ENCODE data around the gene TTLL11.
"Not testable (repeated sequence)": the region's sequence is repeated elsewhere in the genome, so short reads cannot be mapped to it uniquely, and the experiment has no call there.

TTLL11 gene

DNA sequence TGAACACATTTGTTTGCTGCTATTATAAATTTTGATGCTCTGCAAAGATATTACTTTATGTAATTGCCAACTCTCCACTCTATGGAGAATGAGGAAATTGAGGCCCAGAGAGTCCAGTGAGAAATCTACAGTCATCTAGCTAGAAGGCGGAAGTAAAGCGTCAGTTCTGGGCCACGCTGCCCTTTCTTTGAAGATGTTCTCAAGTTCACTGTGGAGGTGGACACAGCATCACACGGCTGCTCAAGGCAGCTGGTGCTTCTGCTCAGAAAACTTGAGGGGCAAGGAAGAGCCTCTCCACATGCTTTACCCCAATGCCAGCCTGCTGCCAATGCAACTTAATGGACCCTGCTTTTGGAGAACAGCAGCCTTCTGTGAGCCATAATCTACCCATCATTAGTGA lies 96.3 kb downstream of the TTLL11 start:
- FAIRE-seq = no peak

DNA sequence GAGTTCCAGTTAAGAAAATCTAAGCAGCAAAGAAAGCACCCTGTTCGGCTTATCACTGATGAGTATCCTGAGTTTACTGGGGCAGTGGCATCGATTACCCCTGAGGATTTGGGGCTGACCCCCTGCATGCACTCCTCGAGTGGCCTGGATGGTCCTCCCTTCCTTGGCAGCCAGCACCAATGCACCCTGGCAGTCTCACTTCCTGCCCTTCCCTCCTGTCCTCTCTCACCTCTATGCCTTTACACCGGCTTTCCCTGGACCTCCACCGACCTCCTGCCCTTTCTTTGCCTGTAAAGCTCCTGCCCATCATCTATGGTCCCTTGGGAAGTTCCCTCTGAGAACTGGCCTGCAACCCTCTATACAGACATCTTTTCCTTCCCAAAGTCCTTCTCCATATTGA lies 97.1 kb downstream of the TTLL11 start:
- FAIRE-seq = no peak

DNA sequence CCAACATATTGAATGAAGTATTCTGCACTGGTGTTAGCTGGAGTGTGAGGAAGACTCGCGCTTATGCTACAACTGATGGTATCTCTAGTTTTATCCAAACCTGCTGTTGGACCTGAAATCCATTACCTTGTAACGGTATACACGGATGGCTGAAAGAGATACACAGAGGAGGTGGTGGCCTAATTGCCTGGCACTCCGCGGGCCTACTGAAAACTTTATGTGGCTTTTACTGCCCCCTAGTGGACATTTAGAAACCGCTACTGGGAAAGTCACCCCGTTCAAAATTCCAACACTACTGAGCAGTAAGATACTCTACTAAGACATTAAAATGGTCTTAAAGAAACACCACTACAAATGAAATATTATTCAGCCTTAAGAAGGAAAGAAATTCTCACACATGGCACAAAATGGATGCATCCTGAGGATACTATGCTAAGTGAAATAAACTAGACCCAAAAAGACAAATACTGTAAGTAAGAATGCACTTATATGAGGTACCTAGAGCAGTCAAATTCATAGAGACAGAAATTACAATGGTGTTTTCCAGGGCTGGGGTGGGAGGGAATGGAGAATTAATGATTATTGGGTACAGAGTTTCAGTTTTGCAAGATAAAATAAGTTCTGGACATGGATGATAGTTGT lies 100.4 kb downstream of the TTLL11 start:
- peak; percentile 53 for FAIRE-seq

DNA sequence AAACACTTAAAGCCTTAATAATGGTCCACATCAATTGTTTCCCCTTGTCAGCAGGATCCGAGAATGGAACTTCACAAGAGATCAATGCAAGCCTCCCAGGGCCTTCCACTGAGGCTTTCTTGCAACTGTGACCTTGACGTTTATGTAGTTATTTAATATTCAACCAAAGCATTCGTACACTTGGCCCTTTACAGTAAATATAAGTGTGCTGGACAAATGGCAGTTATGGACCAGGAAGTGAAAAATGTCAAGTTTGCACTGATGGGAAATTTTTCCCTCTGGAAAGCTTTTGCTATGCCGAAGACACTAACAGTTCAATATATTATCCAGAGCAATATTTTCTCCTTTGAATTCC lies 101.8 kb downstream of the TTLL11 start:
- no peak for FAIRE-seq

DNA sequence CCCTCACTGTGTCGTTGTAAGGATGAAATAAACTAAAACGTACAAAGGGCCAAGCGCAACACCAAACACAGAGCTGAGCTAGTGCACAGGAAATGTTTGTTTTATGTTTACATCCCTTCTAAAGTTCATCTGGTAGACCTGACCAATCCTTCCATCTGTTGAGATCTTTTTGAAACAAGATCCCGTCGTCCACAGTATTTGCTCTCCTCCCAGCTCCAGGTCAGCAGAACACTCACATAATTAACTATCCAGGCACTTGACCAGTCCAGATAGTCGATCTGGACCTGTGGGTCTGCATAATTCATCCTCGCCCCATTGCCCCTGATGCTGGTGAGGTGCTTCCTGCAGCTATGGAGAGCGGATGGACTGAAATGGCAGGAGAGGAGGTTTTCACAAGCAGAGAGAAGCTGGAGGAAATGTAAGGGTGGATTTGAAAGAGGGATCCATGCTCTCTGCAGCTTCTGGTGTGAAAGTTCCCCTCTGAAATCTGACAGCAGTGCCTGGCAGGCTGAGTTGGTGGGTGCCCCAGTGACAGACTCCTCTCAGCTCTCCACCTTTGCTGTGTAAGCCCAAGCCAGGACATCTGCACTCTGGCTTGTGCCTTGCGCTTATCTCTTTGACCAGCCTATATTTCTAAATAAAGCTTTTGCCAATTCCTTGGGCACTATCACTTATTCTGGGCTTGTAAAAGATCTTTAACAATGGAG lies 102.4 kb downstream of the TTLL11 start:
- FAIRE-seq = no peak

DNA sequence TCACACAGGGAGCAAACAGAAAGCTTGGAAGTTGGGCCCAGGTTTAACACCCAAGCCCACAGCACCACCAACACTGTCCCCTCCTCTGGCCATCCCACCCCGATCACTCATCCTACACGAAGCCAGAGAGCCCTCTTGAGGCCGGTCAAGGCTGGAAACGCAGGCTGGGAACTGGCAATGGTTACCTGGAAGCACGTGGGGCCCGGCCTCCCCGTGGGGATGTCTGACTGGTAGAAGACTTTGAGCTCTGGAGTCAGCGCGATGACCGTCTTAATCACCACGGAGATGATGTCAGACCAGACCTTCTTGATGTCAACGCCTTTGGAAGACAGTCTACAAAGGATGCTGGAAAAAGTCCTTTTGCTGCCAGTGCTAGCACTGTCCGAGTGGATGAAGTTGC lies 104.1 kb downstream of the TTLL11 start:
- no peak for FAIRE-seq

DNA sequence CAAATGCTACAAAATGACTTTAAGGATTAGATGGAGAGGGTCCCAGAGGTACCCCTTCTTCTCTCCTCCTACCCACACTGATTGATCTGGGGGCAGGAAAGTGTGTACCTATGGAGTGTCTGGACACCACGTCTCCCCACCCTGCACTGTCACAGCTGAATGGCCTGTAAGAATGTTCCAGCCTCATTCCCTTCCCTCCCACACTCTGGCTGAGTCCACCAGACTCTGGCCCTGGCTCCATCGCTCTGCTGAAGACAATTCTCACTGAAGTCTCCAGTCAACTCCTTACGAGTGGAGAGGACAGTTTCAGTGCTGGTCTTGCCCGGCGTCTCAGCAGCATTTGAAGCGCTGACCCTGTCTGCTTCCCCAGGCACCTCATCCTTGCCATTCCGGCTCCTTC lies 105.8 kb downstream of the TTLL11 start:
- no peak for FAIRE-seq

DNA sequence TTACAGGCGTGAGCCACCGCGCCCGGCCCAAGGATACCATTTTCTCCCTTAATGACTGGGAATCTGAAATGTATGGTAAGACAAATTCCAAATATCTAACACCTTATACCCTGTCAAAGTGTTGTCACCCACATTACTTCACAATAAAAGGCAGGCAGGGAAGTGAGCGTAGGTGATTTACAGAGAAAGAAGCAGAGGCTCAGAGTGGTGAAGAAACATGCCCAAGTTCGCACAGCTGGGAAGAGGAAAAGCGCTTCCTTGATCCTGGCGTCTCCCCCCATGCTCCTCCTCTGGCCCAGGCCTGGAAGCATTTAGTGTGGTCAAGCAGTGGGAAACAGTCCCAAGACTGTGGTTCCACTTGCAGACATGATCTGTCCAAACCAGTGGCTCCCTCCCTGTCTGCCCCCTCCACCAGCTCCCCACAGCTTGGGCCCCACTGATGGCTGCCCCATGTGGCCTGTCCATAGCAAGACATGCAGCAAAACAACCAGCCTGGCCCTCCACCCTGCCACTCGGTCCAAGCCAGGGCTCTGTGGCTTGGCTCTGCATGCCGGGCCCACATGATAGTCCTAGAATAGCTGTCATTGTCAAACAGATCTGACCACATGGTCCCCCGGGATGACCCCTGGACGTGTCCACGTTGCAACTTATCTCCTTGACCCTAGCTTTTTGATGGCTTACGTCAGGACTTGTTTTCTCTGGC lies 107.2 kb downstream of the TTLL11 start:
- FAIRE-seq = no peak

DNA sequence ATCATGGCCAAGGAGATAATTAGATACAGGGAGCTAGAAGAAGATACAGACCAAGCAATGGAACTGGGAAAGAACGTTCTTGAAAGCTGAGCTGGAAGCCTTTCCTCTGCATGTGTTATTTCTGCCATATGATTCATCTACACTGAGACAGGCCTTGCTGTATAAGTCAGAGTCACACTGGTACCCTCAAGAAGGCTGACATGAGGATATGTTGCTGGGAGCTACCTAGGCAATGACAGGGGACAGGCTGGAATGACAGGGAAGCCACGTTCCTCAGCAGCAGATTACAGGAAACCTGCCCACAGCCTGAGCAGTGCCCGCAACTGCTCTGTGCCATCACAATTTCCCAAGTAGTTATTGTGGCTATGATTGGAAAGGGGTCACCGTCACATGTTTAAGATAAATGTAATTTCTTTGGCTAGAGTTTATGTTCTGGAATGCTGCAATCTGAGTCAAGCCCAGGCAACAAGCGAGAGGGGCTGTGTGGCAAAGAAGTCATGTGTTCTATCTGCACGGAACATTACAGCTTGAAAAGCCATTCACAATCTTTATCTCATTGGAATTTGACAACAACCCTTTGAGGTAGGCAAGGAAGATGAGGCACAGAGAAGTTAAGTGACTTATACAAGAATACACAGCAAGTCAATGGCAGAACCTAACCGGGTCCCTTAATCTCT lies 108.2 kb downstream of the TTLL11 start:
- FAIRE-seq = no peak

DNA sequence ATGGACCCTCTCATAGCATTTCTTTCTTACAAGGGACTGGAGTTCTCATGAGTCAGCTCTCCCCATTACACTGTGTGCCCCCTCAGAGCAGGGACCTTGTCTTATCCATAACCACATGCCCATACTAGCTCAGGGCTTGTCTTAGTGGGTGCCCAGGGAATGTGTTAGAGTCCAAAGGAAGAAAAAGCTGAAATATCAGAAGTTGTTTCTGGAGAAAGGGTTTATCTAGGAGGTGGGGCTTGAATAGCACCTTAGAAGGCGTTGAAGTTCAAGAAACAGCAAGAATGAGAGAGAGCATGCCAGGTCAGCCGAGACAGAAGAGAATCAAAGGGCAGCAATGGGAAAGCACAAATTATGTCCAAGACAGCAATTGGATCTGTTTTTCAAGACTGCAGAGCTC lies 109.4 kb downstream of the TTLL11 start:
- FAIRE-seq = no peak

DNA sequence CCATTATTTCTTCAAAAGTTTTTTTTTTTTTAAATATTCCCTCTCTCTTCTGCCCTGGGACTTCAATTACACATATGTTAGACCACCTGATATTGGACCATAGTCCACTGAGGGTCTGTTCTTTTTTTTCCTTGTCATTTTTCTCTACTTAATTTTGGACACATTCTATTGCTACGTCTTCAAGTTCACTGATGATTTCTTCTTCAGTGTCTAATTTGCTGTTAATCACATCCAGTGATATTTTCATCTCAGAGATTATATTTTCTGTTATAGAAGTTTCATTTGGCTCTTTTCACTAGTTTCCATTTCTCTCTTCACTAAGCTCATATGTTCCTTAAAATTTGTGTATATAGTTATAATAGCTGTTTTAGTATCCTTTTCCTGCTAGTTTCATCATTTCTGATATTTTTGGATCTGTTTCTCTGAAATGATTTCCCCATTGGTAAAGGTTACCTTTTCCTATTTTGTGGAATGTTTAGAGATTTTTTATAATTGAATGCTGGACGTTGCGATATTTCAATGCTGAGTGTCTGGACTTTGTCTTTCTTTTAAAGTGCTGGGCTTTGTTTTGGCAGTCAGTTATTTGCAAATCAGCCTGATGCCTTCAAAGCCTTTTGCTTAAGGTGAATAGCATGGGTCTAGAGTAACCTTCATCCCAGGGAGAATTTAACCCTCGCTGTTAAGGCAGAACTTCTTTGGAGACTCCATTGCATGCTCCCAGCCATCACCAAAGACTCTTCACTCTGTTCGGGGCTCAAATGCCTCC lies 111.8 kb downstream of the TTLL11 start:
- FAIRE-seq = no peak

DNA sequence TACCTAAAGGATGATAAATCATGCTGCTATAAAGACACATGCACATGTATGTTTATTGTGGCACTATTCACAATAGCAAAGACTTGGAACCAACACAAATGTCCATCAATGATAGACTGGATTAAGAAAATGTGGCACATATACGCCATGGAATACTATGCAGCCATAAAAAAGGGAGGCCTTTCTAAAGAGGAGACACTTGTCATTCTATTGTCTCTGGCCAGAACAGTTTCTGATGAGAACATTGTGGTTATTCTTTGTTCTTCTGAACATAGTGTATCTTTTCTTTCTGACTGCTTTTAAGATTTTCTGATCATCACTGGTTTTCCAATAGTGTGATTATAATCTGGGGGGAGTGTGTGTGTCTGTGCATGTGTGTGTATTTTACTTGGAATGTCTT lies 112.4 kb downstream of the TTLL11 start:
- FAIRE-seq = not testable (repeated sequence)

DNA sequence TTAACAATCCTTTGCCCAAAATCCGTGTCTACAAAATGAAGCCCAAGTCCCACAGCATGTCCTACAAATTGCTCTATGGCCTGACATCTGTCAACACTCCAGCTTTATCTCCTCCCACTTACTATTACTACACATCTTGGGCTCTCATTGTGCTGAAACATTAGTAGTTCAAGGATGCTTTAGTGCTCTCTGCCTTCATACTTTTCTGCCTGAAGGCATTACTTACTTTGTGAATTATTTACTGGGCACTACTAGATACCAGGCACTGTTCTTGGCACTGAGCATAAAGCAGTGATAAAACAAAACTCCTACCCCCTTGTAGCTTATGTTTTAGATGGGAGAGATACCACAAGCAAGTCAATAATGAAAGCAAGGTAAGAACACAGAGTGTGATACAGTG lies 113.4 kb downstream of the TTLL11 start:
- no peak for FAIRE-seq

DNA sequence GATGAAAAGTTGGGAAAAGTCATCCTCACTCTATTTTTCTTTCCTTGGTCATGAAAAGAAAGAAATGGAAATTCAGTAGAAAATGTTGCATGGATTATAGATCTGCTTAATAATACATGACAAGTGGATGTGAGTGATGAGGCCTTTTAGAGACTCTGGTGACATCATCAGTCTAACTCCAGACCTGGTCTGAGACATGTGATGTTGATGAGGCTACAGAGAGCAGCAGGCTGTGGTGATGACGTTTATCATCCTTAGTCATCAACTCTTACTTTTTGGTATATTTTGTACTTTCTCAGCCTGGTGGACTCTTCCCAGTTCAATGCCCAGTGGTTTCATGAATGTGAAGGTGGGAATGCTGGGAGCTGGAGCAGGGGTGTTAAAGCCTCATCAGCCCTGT lies 116.4 kb downstream of the TTLL11 start:
- no peak for FAIRE-seq

DNA sequence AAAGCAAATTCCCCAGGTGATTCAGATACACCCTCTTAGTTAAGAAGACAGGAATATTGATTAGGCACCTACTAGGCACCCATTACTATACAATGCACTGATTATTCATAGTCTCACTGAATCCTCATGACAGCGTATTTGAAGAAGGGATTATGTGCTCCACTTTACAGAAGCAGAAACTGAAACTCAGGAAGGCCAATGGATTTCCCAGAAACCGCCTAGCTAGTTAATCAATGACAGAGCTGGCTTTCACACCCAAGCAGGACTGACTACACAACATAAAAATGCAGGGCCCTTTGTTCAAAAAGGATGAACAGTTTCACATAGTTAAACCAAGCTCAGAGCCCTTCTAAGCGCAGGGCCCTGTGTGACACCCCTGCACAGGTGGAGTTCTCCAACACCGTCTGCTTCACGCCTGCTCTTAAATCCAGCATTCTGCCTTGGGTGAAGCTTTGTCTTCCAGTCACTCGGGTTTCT lies 117.3 kb downstream of the TTLL11 start:
- no peak for FAIRE-seq

DNA sequence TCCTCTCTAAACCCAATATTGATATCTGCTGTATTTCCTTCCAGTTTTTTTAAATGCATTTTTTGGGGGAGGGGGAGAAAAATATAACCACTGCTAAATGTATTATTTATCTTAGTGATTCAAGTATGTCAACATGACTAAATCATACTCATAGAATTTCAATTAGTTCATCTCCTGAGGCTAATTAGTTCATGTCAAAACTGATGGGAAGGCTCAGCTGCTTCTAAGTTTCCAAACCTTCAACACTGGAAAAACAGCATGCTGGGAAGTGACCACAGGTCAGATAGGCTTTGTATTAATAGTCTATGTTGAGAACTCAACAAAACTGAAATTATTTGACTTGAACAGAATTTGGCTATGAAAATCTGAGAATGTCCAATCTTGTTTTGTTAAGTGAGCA lies 118.7 kb downstream of the TTLL11 start:
- no peak for FAIRE-seq

DNA sequence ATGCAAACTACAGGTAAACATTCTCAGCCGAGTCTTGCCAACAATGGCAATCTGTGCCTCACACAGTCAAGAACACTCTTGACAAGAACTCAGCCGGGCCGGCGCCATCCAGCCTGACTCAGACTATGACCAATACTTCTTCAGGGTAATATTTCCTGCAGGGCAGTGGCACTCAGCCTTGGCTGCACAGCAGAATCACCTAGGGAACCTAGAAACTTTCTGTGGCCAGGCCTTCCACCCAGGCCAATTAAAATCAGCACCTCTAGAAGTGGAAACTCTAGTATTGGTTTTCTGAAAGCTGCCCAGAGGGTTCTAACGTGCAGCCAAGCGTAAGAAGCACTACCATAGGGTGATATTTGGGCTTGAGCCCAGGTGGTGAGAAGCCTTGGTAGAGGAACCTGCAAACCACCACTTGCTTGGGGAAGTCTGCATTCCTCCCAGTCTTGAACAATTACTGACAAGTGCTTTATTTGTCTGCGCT lies 120.6 kb downstream of the TTLL11 start:
- no peak for FAIRE-seq

DNA sequence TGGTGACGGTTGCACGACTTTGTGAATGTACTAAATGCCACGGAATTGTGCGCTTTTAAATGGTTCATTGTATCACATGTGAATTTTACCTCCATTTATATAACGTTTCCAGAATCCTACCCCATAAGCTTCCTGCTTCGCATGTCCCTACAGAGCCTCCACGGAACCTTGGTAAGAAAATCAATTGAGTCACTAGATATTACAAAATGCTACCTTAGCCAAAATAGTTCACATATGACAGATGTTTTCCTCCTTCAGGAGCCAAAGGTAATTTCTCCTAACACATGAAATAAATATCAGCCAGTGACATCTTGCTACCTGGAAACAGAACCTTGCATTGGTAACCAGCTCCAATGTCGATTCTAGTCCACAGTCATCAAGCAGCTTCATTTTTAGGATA lies 125.1 kb downstream of the TTLL11 start:
- no peak for FAIRE-seq

DNA sequence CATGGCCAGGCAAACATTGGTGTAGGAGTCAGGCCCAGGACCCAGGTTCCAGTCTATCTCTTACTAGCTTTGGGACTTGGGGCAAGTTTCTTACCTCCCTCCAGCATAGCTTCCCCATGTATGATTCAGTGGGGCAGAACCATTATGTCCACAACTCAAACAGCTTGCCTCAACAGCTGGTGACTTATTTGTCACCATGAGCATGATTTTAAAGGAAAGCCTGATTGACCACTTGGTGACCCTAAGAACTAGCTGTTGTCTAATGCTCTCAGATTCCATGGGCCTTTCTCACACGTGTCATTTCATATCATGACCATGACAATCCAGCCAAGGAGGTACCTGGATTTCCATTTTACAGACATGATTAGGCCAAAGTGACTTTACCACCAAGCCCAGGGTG lies 126.4 kb downstream of the TTLL11 start:
- no peak for FAIRE-seq

DNA sequence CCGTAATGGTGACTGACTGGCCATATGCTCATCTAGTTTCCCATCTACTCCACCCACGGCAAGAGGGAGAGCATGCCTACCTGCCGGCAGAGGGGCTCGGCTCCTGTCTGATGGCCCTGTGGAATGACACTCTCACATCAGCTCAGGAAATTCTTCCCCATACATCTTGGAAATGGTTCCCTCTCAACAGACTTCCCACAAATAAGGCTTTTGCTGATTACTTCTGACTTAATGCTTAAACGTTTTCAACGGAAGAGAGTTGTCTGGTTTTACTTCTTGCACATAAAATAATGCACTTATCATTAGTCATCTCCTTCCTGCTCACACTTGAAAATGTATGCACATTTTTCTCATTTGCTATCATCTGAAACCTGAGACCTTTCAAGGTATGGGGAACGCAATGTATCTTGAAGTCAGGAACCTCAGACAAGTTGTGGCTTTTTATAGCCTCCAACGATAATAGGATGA lies 129.5 kb downstream of the TTLL11 start:
- FAIRE-seq = no peak

DNA sequence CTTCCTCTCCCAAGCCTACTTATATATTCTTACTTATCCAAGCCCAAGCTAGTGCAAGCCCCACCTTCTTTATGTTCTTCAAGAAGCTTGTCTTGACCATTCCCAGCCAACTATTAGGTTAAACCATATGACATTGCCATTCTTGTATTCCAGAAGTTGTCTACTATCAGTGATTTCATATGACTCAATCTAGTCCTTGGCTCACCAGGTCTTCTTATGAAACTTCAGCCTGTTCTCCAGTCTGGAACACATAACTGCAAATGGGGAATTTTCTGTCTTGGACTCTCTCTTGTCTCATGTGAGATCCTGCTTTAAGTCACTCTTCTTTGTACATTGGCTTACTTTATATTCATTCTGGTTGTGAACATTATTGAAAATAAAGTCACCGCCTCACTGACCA lies 130.7 kb downstream of the TTLL11 start:
- FAIRE-seq = no peak

DNA sequence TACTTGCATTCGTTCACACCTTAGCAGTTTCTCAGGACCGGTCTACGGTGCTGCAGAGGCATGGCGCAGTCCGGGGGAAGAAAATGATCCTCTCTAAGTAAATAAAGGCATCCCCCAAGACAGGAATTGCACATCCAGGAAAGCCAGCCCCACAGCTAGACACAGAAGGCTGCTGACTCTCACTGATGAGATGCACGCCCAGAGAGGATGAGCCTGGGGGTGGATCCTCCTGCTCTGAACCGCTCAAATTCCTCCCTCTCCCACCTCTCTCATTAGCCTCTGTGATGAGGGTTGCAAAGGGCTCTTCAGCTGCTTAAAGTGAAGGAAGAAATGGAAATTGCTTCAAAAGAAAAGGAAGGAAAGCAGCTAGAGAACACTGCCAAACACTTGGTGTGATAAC lies 132.4 kb downstream of the TTLL11 start:
- no peak for FAIRE-seq

DNA sequence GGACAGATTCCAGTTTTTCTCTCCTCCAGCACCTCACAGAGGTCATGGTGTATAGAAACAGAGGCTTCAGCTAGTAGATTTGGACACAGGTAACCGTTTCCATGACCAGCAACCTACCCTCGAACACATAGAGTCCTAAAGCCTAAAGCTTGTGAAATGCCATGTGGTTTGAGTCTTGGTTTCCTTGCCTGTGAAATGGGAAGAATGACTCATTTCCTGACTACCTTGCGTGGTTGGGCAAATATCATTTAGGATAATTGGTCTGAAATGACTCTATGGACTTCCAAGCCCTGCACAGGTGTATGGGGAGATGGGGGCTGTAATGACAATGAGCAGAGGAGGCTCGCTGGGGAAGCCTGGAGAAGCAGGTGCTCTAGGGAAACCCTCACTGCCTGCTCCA lies 134.6 kb downstream of the TTLL11 start:
- no peak for FAIRE-seq
